ENCODE data around the gene ASPG.

ASPG gene

DNA sequence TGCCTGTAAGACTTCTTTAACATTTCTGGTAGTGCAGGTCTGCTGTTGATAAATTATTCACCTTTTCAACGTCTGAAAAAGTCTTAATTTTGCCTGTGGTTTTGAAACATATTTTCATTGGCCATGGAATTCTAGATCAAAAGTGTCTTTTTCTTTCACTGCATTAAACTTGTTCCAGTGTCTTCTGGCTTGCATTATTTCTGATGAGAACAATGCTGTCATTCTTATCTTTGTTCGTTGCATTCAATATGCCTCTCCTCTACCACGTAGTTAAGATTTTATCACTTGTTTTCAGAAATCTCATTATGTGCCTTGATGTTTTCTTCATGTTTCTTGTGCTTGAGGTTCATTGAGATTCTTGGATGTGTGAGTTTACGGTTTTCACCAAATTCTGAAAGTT lies 39.5 kb downstream of the ASPG start:
- no peak for TF ChIP-seq CTCF (conservative IDR thresholded peaks at IDR 0.05; ENCODE audit: low read depth, low read length)
- DNase-seq (ENCODE audit: low read depth), result no peak
- no peak overlapping the region for H3K4me3 ChIP-seq (ENCODE audit: low read depth, low read length)

DNA sequence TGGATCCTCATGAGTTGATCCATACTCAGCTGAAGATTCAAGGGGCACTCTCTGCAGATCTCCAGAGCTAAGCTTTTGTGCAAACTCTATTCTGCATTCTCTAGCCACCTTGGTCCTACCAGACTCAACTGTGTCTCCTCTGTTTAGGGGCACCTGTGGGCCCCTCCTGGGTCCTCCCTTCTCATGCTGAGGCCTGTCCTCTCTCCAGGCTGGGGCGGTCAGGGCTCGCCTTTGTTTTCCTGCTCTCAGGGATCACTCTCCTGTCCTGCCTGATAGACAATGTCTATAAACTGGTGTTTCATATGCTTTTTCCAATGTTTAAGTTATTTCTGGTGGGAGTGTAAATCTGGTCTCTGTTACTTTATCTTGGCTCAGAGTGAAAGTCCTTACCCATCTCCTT lies 41.3 kb downstream of the ASPG start:
- DNase-seq (ENCODE audit: low read depth), result no peak
- no peak for TF ChIP-seq CTCF (conservative IDR thresholded peaks at IDR 0.05; ENCODE audit: low read depth, low read length)
- no peak overlapping the region for H3K4me3 ChIP-seq (ENCODE audit: low read depth, low read length)

GRCh38 chr14:104128981-104129380 lies 43.5 kb downstream of the ASPG start:
- no peak overlapping the region for H3K4me3 ChIP-seq (ENCODE audit: low read depth, low read length)
- TF ChIP-seq CTCF (conservative IDR thresholded peaks at IDR 0.05; ENCODE audit: low read depth, low read length), result no peak
- DNase-seq (ENCODE audit: low read depth), result no peak

GRCh38 chr14:104129556-104129955 lies 44.1 kb downstream of the ASPG start:
- no peak overlapping the region for H3K4me3 ChIP-seq (ENCODE audit: low read depth, low read length)
- no peak for TF ChIP-seq CTCF (conservative IDR thresholded peaks at IDR 0.05; ENCODE audit: low read depth, low read length)
- DNase-seq (ENCODE audit: low read depth), result no peak

GRCh38 chr14:104130974-104131651 lies 45.6 kb downstream of the ASPG start:
- H3K4me3 ChIP-seq (ENCODE audit: low read depth, low read length), result no peak overlapping the region
- TF ChIP-seq CTCF (conservative IDR thresholded peaks at IDR 0.05; ENCODE audit: low read depth, low read length), result peak; percentile 74
- DNase-seq (ENCODE audit: low read depth), result peak; percentile 58

- no peak for DNase-seq (ENCODE audit: low read depth)
- no peak overlapping the region for H3K4me3 ChIP-seq (ENCODE audit: low read depth, low read length)
- no peak for TF ChIP-seq CTCF (conservative IDR thresholded peaks at IDR 0.05; ENCODE audit: low read depth, low read length)
Measured at GRCh38 chr14:104131968-104132732, 46.6 kb downstream of the ASPG start.

DNA sequence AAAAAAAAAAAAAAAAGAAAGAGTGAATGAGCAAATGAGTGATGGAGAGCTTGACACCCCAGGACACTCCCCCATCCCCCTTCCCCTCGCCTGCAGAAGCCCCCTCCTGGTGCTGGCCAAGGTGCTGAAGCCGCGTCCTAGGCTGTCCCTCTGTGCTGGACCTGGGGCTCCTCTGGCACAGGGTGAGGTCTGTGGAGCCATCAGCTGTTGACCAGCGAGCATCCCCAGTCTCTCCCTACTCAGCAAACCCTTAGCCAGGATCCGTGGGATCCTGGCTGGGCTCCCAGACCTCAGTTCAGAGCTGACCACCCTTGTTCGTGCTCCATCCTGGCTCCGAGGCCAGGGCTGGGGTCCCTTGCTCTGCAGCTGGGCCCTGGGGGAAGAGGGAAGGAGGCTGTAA lies 47.5 kb downstream of the ASPG start:
- no peak for TF ChIP-seq CTCF (conservative IDR thresholded peaks at IDR 0.05; ENCODE audit: low read depth, low read length)
- no peak for DNase-seq (ENCODE audit: low read depth)
- no peak overlapping the region for H3K4me3 ChIP-seq (ENCODE audit: low read depth, low read length)

All from choroid plexus epithelial cell (primary cell).